Activated T-cell treated with anti-CD3 and anti-CD28 coated beads, Interleukin-2, amount 50 U/mL, for 1 hour (primary cell): ENCODE data around the gene PTPRR.

Experiments
- DNase-seq: peaks from one replicate; pipeline ENCODE4 v3.0.0-alpha.2; 2020

The PTPRR gene, protein sequence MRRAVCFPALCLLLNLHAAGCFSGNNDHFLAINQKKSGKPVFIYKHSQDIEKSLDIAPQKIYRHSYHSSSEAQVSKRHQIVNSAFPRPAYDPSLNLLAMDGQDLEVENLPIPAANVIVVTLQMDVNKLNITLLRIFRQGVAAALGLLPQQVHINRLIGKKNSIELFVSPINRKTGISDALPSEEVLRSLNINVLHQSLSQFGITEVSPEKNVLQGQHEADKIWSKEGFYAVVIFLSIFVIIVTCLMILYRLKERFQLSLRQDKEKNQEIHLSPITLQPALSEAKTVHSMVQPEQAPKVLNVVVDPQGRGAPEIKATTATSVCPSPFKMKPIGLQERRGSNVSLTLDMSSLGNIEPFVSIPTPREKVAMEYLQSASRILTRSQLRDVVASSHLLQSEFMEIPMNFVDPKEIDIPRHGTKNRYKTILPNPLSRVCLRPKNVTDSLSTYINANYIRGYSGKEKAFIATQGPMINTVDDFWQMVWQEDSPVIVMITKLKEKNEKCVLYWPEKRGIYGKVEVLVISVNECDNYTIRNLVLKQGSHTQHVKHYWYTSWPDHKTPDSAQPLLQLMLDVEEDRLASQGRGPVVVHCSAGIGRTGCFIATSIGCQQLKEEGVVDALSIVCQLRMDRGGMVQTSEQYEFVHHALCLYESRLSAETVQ

GRCh38 chr12:70920251-70920851 is at the start of gene PTPRR:
Gene PTPRR, minus strand, starts transcription at chr12:70920738. Its CDS starts 348 bp downstream, at chr12:70920390.
- no peak for DNase-seq

- DNase-seq = no peak
Observed at GRCh38 chr12:70966996-70967790, 46.7 kb upstream of the PTPRR start.

- DNase-seq = no peak
Observed at GRCh38 chr12:70966046-70966445, 45.5 kb upstream of the PTPRR start.

DNA sequence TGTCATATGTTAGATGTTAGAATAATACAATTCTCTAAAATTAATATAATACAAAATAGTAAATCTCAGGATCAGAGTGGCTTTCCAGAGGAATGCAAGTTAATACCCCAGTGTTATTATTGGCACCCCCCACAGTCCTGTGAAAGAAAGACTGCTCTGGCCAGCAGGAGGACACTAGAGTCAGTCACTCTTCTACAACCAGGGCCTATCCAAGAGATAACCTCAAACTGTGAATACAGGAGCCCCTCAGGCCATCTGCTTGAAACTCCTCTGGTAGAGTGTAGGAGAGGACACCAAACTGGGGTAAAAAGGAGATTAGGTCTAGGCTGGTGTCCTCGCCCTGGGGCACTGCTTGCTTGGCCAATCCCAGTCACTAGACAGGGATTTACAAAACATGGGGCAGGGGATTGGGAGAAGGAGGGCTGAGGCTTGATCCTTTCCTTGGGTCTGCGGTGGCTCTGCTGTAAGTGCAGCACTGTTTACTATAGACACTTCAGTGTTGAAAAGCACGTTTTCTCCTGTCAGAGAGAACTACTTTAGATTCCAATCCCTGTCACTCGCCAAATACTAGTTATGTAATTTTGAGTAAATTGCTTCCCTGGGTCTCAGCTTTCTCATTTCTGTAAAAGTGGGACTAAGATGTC is 44.5 kb upstream of the PTPRR start:
- no peak for DNase-seq

DNA sequence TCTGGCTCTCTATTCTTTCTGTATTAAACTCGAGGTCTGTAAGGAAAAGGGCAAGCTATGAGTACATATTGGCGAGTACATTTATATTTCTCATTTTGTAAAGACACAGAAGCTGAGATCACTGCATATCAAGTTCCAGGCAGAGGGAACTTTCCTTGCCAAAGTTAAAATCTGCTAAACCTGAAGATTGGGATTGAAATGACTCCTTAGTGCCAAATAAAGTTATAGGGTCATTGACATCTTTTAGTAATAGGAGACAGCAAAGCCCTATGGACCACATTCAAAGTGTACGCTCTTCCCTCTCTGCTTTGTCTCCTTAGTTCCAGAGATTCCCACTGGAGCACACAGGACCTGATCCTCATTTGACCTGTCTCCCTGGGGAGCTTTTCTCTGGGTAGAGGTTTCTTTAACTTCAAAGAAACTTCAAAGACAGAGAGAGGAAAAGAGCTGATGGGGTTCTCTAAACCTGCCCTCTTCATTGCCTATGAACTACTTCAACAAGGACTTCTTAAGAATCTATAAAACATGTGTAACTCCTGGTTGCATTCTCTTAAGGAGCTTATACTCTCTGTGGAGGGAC is 42.6 kb upstream of the PTPRR start:
- no peak for DNase-seq

DNA sequence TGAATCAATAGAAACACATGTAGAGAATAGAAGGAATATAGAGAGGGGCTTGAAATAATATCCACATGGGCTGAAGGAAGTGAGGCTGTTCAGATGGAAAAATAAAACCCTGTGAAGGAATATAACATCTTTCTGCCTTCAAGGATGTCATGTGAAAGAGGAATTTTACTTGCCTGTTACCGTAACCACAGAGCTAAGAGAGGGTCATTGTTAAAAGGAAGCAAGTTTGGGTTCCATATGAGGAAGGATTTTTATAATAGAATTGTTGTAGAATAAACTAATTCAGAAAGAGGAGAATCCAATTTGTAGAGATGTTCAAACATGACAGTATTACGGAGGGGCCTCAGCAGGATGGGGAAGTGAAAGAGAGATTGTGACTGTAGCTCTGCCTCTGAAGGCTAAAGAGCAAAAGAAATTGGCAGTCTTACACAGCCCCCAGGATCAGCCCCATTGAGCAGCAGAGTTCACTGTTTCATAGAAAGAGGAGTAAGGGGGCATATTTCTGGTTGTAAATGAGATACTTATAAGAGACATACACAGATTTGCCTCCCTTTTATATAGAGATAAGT is 41.8 kb upstream of the PTPRR start:
- DNase-seq = no peak

DNA sequence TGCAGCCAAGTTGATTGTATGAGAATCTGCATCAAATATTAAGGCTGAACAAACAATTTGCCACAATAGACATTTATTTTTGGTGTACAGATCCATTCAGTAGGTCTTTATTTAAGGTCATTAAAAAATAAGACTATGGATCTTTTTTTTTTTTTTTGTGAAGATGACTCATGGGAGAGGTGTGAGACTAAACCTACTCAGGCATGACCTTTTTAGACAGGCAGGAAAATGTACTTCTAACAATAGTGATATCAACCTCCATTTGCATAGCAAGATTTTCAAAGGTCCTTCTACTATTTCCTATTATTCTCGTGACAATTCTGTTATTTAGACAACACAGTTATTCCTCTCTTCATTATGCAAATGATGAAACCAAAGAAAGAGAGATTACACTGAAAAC is 39.9 kb upstream of the PTPRR start:
- no peak for DNase-seq

DNA sequence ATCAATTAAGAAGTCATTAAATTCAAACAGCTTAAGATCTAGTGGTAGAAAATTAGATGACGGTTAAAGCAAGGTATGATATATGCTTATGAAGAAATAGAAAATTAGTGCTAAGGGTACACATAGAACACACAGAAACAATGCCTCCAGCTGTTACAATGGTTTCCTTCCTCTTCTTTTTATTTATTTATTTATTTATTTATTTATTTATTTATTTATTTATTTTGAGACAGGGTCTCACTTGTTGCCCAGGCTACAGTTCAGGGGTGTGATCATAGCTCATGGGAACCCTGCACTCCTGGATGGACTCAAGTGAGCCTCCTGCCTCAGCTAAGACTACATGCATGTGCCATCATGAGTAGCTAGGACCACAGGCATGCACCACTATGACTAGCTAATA is 34.9 kb upstream of the PTPRR start:
- no peak for DNase-seq

DNA sequence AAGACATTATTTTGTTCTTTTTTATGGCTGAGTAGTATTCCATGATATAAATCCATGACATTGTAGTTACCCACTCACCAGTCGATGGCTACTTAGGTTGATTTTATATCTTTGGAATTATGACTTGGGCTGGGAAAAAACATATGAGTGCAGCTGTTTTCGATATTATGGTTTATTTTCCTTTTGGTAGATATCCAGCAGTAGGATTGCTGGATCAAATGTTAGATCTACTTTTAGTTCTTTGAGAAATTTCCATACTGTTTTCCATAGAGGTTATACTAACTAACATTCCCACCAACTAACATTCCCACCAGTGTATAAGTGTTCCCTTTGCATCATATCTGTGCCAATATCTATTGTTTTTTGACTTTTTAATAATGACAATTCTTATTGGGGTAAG is 29.9 kb upstream of the PTPRR start:
- no peak for DNase-seq

DNA sequence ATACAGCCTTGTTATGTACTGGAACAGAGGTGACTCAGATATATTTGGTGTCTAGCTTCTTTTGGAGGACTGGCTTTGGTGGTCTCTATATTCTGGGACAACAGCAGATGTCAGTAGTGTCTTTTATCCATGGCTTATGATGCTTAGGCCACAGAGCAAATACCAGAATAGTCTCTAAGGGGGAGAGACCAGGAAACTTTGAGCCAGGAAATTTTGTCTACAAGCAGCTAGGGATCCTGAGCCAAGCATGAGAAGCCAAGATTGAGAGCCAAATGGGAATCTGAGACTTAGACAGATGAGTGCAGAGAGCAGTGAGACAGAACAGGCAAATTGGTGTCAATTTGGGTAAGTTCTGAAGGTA is 28.4 kb upstream of the PTPRR start:
- DNase-seq = no peak

- no peak for DNase-seq
Observed at GRCh38 chr12:70948236-70948975, 27.9 kb upstream of the PTPRR start.

GRCh38 chr12:70936203-70936813 is 15.8 kb upstream of the PTPRR start:
- DNase-seq = no peak

DNA sequence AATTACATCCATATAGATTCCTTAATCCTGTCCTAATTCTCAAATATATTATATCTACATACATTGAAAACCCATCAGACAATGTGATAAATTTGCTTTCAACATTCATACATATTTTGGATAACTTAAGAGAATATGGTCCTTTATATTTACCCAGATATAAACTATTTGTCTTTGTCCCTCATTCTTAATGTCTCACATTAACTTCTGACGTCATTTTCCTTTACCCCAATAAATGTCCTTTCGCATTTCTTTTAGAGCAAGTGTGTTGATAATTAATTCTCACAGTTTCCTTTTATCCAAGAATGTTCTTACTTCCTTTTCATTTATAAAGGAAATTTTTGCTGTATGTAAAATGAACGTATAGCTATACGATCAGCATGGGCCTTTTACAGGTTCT is 12.6 kb upstream of the PTPRR start:
- no peak for DNase-seq

- no peak for DNase-seq
Observed at GRCh38 chr12:70929029-70929428, 8.5 kb upstream of the PTPRR start.

DNA sequence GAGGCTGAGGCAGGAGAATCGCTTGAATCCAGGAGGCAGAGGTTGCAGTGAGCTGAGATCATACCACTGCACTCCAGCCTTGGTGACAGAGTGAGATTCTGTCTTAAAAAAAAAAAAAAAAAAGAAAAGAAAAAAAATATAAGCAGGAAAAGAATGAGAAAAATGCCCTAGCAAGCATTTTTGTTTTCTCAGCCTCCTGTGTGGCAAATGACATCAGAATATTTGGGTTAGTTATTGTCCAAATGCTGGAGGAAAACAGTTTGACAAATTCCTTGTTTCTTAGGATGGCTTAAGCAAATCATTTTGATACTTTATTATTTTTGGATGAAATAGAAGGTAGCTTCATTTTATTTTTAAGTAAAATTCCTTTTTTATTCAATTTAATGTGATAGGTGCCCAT is 7.5 kb upstream of the PTPRR start:
- no peak for DNase-seq

DNA sequence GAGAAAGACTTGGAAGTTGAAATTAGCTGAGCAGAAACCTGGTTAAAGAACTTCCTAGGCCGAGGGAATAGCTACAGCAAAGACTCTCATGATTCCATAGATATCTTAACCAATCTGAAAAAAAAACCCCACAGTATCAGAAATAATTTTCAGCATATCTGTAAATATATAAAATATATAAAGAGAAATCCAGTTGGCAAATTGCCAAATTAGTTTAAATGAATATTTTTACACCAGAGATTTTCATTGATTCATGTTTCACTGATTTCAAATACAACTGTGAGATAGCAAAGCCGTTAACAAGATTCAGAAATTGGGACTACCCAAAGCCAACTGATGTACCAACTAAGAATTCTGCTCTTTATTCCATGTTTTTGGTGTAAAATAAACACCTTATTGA is 6.8 kb upstream of the PTPRR start:
- no peak for DNase-seq

GRCh38 chr12:70925539-70925938 is 5.0 kb upstream of the PTPRR start:
- no peak for DNase-seq

- no peak for DNase-seq
Observed at GRCh38 chr12:70920891-70921290, 353 bp upstream of the PTPRR start.

- DNase-seq = no peak
Observed at GRCh38 chr12:70919597-70920035, 922 bp downstream of the PTPRR start.

- no peak for DNase-seq
Observed at GRCh38 chr12:70919176-70919575, 1.4 kb downstream of the PTPRR start.

DNA sequence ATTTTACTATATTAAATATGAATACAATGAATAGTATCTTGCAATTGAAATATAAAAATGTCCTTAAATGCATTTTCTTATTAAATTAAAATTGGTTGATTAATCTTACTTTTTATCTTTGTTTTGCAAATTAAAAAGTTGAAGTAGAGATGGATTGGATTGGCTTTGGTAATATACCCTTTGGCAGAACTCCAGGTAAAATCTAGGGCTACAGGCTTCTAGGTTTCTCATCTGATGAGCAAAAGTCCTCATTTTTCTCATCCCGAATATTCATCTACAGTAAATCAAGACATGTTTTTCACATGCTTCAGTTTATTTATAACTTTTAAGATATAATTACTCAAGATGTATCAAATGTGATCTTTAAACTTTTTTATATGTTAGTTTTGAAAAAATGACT is 2.2 kb downstream of the PTPRR start:
- DNase-seq = no peak
